Hematopoietic multipotent progenitor cell treated with erythropoietin and hydrocortisone succinate and interleukin-3 and kit ligand, for 17 days (in vitro differentiated cells): Measurements from ENCODE around the gene RPL29.
"Not testable (repeated sequence)": the region's sequence is repeated elsewhere in the genome, so short reads cannot be mapped to it uniquely, and the experiment has no call there.

ENCODE experiments used
- DNase-seq: peaks from one replicate; pipeline ENCODE4 v3.0.0-alpha.2; 2015; ENCODE audit warnings: low spot score

Gene RPL29

DNA sequence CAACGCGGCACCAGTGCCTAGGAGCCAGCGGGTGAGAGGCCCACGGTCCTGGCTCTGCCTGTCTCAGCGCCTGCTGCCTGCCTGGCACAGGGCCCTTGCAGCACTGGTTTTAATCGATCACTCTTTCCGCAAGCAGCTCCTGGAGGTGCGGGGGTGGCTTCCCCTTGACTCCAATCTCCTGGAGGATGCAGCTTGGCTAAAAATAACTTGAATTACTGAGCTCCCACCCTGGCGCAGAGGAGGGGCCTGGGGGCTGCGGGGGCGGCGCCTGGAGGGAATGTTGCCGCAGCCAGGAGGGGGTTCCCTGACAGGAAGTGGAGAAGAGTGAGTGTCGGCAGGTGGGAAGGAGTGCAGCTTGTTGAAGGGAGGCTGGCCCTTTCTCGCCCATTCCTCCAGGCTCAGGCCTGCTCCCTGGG, 9.9 kb upstream of the RPL29 start:
- no peak for DNase-seq

DNA sequence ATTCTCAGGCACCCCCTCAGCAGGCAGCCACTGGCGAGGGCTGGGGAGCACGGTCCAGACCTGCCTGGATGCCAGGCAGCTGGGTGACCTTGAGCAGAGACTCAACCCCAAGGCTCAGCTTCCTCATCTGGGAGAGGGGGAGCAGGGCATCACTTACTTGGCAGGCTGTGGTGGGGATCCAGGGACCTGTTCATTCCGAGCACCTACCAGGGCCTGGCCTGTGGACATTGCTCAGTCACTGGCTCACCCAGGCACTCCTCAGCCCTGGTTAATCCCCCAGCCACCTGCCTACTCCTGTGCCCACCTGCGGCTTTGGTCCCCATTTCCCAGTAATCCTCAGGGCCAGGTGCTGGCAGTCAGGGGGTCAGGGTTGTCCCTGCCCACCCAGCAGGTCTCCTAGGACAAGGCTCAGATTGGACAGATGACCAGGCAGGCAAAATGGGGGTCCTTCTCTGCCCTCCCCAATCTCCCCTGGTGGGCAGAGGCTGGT, 9.3 kb upstream of the RPL29 start:
- DNase-seq = no peak

DNA sequence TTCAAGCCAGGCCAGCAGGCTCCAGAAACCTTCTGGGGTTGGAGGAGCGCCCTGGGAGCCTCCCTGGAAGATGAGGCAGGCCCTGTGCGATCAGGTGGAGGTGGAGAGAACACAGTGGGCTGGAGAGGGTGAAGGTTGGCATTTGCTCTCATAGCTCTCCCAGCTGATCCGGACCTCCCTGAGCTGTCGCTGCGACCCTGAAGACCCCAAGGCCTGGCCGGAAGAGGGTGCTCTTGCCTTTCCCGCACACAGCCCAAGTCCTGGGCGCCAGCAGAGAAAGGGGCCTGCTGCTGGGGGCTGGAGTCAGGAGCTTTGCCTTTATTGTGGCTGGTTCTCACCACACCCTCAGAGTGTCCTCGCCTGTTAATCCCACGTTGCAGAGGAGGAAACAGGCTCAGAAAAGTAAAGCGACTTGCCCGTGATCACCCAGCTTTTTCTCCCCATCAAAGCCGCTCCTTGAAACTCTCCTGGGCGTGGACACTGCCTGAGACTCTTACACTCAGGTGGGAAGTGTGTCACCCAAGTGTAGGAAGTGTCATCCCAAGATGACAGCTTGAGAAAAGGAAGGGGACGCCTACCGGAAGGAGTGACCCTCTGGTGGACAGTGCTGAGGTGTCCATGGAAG, 8.6 kb upstream of the RPL29 start:
- DNase-seq = no peak

DNA sequence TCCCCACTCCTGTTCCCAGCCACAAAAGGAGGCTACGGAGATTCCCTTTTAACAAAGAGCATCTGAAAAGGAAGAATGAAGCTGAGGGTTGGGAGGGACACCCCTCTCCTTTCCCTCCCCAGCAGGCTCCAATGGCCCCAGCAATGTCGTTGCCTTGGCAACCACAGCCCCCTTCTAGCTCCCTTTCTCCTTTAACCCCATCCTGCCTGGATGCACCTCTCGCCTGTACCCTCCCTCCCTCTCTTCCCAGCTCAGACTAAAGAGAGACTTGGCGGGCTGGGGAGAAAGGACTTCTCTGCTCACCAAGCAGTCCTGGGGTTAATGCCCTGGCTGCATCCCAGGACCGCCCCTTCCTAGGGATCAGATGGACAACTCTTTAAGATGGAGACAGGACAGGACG, 7.1 kb upstream of the RPL29 start:
- DNase-seq = no peak

DNA sequence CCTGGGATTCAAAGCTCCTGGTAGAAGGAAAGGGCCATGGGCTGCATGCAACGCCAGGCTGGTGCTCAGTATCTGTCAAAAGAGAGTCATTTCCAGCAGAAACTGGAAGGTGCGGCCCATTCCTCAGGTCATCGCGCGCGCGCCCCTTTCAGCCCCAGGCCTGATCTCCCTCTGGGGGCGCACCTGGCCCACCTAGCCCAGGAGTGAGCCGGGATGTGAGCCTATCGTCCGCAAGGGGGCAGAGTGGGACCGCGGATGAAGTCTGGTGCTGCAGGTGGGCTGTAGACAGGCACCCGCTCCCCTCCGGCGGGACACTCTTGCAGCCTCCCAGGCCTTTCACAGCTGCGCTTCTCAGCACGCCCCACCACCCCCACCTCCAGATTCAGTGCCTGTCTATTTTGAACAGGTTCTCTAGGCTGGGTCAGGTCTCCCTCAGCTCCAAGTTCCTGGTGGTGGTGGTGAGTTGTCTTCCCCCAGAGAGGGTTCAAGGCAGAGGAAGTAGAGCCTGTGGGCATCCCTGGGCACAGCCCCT, 5.8 kb upstream of the RPL29 start:
- peak; percentile 81 for DNase-seq

DNA sequence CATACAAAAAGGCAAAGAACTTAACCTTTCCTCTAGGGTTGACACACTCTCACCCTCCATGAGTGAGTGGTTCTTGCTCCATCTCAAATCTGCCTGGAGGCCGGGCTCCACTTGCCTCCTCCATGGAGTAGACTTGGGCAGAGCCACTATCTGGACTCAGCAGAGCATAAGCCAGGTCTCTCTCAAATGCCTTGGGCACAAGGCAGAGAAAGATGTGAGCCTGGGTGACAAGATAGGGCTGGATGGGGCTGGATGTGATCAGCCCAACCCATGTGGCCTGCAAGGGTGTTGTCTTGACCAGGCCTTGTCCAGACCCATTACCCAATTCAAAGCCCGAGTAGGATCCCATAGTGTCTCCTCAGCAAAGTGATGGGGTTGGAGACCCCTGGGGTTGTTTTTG, 4.2 kb upstream of the RPL29 start:
- DNase-seq = peak; percentile 70

DNA sequence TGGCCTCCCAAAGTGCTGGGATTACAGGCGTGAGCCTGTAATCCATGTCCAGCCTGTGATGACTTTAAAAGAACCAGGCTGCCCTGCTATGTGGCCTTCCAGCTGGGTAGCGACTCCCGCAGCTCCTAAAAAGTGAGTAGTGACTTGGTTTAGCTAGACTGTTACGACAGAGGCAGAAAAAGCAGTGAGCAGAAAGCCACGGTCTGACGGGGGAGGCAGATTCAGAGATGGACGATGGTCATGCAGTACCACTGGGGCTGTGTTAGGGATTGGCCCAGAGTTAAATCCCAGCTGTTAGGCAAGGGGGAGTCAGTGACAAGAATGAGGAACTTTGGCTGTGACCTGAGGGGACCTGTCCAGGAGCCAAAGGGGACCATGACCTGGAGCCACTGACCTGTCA, 3.1 kb upstream of the RPL29 start:
- no peak for DNase-seq

DNA sequence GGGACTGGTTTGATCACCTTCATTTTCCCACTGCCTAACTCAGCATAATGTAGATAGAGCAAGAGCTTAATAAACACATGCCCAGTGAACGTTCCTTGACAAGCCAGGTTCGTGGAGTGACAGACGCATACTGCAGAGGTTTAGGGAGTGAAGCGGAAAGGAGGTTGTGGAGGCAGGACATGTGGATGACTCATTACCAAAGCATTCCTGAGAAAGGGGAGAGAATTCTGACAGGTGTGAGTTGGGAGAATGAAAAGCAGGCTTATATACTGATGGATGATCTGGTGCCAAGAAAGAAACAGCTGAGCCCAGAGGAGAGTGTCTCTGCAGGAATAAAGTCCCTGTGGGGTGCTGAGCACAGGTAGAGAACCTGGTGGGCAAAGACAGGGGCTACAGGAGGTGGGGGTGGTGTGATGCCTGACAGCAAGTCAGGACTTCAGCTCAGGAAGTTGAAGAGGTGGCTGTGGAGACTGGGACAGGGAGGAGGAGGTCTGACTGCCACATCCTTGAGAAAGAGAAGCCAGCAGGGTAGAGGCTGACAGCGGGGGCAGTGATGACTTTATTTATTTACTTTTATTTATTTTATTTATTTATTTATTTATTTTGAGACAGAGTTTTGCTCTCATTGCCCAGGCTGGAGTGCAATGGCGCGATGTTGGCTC, 2.4 kb upstream of the RPL29 start:
- no peak for DNase-seq

DNA sequence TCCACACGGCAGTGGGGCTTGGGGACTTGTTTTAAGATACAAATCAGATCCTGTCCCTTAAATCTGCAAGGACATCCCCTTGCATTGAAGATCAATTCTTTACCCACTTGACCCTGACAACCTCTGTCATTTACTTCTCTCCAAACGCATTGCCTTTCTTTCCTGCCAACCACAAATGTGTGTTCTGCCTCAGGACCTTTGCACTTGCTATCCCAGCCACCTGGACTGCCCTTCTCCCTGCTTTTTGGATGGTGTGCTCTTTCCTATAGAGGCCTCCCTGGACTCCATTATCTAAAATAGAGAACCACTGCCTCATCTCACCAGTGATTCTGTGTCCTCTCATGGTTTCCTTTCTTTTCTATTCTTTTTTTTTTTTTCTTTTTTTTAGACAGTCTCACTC, 1.5 kb upstream of the RPL29 start:
- no peak for DNase-seq

DNA sequence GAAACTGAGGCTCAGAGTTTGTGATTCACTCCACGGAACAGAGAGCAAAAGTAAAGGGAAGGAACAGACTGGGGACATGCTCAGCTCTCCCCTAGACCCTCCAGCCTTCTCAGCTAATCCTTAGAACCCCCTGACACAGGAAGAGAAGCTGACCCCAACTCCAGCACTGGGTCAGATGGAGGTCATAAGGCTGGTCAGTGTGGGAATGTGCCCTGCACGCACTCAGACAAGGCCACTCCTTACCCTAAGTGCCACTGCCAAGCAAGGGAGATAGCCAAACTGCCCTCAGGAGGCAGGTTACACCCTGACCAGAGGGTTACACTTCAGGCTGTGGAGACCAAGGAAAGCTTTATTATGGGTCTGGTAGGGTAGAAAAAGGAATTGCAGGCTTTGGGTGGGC, 1.2 kb downstream of the RPL29 start:
- no peak for DNase-seq

DNA sequence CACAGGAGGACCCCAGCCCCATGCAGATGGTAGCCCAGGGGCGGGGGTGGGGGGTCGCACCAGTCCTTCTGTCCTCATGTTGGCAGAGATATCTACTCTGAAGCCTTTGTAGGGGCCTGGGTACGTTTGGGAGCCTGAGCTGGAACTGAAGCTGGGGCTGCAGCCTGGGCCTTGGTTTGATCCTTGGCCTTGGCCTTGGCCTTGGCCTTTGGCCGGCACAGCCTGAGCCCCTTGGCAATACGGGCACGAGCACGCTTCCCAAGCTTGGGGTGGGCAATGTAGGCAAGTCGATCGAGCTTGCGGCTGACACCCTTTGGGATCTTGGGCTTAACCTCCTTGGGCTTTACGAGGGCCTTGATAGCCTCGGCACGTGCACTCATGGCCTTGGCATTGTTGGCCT, 2.0 kb downstream of the RPL29 start:
- DNase-seq = not testable (repeated sequence)

DNA sequence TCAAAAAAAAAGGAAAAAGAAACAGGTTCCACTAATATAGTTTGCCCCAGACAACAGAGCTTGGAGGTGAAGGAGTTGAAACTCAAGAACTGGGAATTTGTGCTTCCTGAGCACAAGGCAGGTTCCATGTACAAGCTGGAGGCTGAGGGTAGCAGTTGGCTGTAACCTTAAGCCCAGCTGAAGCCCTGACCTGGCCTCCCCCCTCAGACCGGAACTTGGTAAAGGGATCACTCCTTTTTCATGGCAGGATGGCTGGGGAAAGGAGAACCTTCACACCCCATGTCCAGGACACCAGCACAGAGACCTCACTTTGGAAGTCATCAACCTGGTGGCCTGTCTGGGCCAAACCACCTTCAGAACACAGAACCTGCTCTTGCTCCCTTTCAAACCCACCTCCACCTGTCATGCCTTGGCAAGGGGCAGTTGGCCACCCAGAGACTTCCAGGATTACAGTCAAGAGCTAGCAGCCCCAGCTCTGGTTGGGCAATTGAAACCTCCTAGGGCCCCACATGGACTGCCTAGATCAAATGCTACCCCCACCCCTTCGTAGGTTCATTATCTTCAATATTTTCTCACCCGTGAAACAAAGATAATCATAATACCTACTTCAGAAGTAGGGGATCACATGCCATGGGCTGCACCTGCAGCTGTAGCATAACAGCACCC, 3.5 kb downstream of the RPL29 start:
- no peak for DNase-seq

DNA sequence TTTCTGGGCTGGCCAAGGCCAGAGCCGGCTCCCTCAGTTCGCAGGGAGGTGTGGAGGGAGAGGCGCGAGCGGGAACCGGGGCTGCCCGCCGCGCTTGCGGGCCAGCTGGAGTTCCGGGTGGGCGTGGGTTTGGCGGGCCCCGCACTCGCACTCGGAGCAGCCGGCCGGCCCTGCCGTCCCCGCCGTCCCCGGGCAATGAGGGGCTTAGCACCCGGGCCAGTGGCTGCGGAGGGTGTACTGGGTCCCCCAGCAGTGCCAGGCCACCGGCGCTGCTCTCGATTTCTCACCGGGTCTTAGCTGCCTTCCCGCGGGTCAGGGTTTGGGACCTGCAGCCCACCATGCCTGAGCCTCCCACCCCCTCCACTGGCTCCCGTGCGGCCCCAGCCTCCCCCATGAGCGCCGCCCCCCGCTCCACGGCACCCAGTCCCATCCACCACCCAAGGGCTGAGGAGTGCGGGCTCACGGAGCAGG, 5.2 kb downstream of the RPL29 start:
- DNase-seq = not testable (repeated sequence)

DNA sequence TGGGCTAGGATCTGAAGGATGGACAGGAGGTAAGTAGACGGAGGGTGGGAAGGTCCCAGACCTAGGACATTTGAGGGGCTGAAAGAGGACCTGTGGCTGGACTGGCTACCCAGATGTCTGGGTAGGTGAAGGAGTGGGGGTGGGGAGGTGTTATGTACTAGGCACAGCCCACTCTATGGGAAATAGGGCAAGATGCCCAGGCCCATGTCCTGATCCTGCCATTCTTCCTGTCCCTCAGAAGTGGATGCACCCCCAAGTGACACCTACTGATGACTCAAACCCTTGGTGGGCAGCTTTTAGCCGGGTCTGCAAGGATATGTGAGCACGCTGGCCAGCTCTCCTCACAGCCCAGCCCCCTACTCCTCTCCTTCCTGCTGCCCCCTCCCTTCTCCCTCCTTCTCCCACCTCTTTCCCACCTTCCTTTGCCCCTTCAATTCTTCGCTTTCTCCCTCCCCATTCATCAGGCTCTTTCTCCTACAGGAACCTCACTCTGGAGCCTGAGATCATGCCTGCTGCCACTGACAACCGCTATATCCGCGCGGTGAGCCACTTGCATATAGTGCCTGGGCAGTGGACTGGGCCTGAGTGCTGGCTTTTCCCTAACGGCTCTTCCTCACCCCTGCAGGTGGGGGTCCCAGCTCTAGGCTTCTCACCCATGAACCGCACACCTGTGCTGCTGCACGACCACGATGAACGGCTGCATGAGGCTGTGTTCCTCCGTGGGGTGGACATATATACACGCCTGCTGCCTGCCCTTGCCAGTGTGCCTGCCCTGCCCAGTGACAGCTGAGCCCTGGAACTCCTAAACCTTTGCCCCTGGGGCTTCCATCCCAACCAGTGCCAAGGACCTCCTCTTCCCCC, 7.2 kb downstream of the RPL29 start:
- no peak for DNase-seq

DNA sequence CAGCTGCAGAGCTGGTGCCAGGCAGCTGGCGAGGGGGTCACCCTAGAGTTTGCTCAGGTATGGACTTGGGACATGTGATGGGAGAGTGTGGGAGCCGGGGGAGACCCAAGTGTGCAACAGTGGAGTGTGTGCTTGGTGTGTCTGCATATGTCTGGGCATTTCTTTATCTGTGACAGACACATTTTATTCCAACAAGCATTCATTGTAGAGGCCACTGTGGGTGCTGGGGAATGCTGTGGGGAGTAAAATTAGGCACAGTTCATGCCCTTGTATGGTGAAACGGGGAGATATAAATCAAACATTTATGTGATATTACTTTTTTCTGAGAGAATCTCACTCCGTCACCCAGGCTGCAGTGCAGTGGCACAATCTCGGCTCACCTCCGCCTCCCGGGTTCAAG, 8.1 kb downstream of the RPL29 start:
- DNase-seq = no peak

DNA sequence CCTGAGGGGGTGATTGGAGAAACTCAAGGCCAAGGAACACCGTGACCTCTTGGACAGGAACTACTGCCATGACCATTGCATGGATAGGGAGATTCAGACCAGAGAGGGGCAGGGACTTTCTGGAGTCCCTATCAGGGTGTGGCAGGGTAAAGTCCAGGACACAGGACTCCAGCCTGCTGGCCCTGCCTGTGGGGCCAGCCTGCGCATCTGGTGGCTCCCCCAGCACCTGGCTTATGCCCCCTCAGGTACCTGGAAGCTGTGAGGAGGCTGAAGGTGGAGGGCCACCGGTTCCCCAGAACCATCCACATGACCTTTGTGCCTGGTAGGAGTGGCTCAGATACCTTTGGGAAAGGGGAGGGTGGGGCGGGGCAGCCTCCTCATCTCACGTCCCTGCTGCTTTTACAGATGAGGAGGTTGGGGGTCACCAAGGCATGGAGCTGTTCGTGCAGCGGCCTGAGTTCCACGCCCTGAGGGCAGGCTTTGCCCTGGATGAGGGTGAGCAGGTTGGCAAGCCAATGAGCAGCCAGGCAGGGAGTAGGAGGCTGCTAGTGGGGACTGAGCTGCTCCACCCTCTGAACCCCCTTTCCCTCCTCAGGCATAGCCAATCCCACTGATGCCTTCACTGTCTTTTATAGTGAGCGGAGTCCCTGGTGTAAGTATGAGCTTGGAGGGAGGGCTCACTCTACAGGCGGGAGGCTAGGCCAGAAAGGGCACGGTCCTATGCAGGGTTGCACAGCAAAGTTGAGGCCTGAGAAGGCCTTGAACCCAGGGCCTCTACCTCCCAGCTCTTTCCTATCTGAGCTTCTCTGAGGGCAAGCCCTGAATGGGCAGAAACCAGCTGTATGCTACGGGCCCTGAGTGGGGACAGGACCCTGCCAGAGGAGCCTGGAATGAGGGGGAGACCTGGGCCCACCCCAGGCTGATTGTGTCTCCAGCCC, 9.4 kb downstream of the RPL29 start:
- DNase-seq = no peak

DNA sequence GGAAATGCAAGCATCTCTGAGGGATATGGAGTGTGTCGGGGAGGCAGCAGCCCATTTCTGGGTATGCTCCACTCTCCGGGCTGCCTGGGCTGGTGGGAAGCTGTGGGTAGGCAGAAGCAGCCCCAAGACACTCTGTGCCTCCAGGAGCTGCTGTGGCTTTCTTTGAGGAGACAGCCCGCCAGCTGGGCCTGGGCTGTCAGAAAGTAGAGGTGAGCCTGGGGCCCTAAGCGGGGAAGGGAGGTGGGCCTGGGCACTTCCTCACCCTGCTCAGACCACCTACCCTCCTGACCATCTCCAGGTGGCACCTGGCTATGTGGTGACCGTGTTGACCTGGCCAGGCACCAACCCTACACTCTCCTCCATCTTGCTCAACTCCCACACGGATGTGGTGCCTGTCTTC, 10.6 kb downstream of the RPL29 start:
- no peak for DNase-seq

DNA sequence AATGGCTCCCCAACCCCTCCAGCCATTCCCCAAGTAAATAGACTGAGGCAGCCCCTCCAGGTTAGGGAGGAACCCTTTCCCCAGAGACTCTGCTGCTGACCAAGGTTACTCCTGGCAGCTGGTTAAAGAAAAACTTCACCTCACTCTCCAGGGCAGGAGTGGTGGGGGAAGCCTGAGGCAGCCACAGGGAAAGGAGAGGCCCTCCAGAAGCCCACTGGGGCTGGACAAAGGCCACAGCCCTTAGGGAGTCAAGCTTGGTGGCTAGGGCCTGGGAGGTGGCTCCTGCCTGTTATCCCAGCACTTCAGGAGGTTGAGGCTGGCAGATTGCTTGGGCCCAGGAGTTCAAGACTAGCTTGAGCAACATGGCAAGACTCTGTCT, 11.4 kb downstream of the RPL29 start:
- no peak for DNase-seq

DNA sequence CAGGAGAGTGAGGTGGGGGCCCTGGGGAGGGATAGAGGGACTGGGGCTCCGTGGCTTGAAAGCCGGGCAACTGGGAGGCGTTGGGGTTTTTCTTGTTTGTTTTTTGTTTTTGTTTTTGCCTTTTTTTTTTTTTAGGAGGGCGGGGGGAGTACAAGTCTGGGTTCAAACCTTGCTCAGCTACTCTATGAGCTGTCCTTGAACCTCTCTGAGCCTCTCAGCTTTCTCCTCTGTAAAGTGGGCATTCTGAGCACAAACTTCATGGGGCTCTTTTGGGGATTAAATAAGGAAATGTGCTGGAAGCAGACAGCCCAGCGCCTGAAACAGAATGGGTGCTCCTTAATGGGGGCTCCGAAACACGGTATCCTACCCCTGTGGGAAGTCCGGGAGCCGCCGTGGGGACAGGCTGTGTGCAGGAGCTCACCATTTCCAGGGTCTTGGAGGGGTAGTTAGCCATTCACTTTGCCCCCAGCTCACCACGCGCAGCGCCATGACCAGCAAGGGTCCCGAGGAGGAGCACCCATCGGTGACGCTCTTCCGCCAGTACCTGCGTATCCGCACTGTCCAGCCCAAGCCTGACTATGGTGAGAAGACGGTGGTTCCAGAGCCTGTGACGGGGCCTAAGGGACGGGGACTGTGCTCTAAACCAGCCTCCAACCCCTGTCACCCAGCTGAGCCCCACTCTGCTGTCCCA, 12.0 kb downstream of the RPL29 start:
- no peak for DNase-seq

DNA sequence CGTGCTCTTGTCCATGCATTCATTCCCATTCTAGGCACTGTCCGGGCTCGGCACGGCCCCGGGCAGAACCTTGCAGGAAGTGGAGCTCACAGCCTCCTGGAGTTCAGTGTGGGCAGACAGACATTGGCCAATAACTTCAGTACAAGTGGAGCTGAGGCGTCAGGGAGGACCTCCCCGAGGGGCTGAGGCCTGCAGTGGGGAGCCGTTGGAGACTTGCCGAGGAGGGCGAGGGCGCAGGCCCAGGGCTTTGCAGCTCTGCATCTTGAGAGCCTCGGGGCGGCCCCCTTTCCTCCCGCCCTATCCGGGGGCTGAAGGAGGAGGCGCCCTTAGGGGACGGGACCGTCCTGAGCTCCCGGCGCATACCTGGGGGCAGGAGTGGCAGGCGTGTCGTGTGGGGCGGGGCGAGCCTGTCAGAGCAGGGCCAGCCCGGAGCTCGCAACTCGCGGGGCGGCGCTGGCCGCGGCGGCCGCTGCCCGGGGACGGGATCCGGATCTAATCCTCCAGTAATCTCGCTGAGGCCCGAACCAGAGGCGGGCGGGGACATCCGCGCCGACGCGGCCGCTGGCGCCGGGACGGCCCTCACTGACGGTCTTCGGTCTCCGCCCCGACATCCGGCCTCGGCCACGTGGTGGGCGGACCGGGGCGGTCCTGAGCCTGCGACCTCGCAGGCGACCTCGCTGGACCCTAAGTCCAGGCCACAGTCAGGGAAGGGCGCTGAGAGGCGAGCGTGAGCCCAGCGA, 12.7 kb downstream of the RPL29 start, which contains the start of gene ACY1:
Gene ACY1 (plus strand): TSS at position 698 of the 740 bp plus-strand sequence. CDS start 530 bp downstream, outside the sequence.
- DNase-seq = peak; percentile 64
